Measurements from ENCODE around the gene SDF2L1.
"Not testable (repeated sequence)": the region's sequence is repeated elsewhere in the genome, so short reads cannot be mapped to it uniquely, and the experiment has no call there.

Gene SDF2L1

GRCh38 chr22:21641789-21642583, at the start of gene SDF2L1:
SDF2L1 (plus strand) TSS chr22:21642302; CDS start chr22:21642337, 35 bp downstream.
- in situ Hi-C loops (cut with HindIII; ENCODE audit: low sequenced_read_pairs) = no loop called here

- in situ Hi-C loops (cut with HindIII; ENCODE audit: low sequenced_read_pairs) = no loop called here
These were observed 49.7 kb upstream of the SDF2L1 start for GRCh38 chr22:21592422-21592821.

- in situ Hi-C loops (cut with HindIII; ENCODE audit: low sequenced_read_pairs) = no loop called here
These were observed 48.5 kb upstream of the SDF2L1 start for GRCh38 chr22:21593406-21594232.

GRCh38 chr22:21594865-21595452, 47.1 kb upstream of the SDF2L1 start:
- in situ Hi-C loops (cut with HindIII; ENCODE audit: low sequenced_read_pairs) = no loop called here

GRCh38 chr22:21596356-21597135, 45.6 kb upstream of the SDF2L1 start:
- in situ Hi-C loops (cut with HindIII; ENCODE audit: low sequenced_read_pairs) = not testable (repeated sequence)

- in situ Hi-C loops (cut with HindIII; ENCODE audit: low sequenced_read_pairs) = no loop called here
These were observed 43.8 kb upstream of the SDF2L1 start for GRCh38 chr22:21598302-21598701.

GRCh38 chr22:21599053-21599893, 42.8 kb upstream of the SDF2L1 start:
- in situ Hi-C loops (cut with HindIII; ENCODE audit: low sequenced_read_pairs) = no loop called here

- in situ Hi-C loops (cut with HindIII; ENCODE audit: low sequenced_read_pairs) = no loop called here
These were observed 39.5 kb upstream of the SDF2L1 start for GRCh38 chr22:21602579-21602978.

- in situ Hi-C loops (cut with HindIII; ENCODE audit: low sequenced_read_pairs) = no loop called here
These were observed 38.1 kb upstream of the SDF2L1 start for GRCh38 chr22:21603973-21604372.

- in situ Hi-C loops (cut with HindIII; ENCODE audit: low sequenced_read_pairs) = no loop called here
These were observed 36.1 kb upstream of the SDF2L1 start for GRCh38 chr22:21605887-21606564.

GRCh38 chr22:21606775-21607174, 35.3 kb upstream of the SDF2L1 start:
- in situ Hi-C loops (cut with HindIII; ENCODE audit: low sequenced_read_pairs) = no loop called here

- in situ Hi-C loops (cut with HindIII; ENCODE audit: low sequenced_read_pairs) = not testable (repeated sequence)
These were observed 32.4 kb upstream of the SDF2L1 start for GRCh38 chr22:21609556-21610157.

- in situ Hi-C loops (cut with HindIII; ENCODE audit: low sequenced_read_pairs) = no loop called here
These were observed 30.7 kb upstream of the SDF2L1 start for GRCh38 chr22:21611210-21611977.

GRCh38 chr22:21612858-21613257, 29.2 kb upstream of the SDF2L1 start:
- in situ Hi-C loops (cut with HindIII; ENCODE audit: low sequenced_read_pairs) = no loop called here

GRCh38 chr22:21613553-21614233, 28.4 kb upstream of the SDF2L1 start:
- in situ Hi-C loops (cut with HindIII; ENCODE audit: low sequenced_read_pairs) = no loop called here

- in situ Hi-C loops (cut with HindIII; ENCODE audit: low sequenced_read_pairs) = no loop called here
These were observed 26.4 kb upstream of the SDF2L1 start for GRCh38 chr22:21615731-21616130.

- in situ Hi-C loops (cut with HindIII; ENCODE audit: low sequenced_read_pairs) = not testable (repeated sequence)
These were observed 24.8 kb upstream of the SDF2L1 start for GRCh38 chr22:21617337-21617736.

- in situ Hi-C loops (cut with HindIII; ENCODE audit: low sequenced_read_pairs) = no loop called here
These were observed 21.1 kb upstream of the SDF2L1 start for GRCh38 chr22:21621025-21621424.

Measured in DLD1 (cell line).